Prostate gland (tissue), 2 donors: ENCODE data around the gene TSHZ2.

Source experiments
- CTCF ChIP-seq, 4 experiments: fragments of 200-600 bp in 2 of 4; fragments of 450-650 bp in 2 of 4; sonication (generic) in 2 of 4; IDR thresholded peaks; 1 replicate in 3 of 4; 2 replicates in 1 of 4; pipeline ENCODE4 v1.5.1; 2016 to 2019; ENCODE audit warnings: antibody characterized with exemption in 4 of 4, mild to moderate bottlenecking in 2 of 4, moderate library complexity in 2 of 4
- POLR2A ChIP-seq: fragments of 450-650 bp; IDR thresholded peaks from one replicate; pipeline ENCODE4 v1.6.1; 2016; ENCODE audit warnings: antibody characterized with exemption, mild to moderate bottlenecking

GRCh38 chr20:53245574-53245973 lies 273.4 kb downstream of the TSHZ2 start:
- TF ChIP-seq CTCF (IDR thresholded peaks at IDR 0.05) (no peak), POLR2A (no peak)
